NCI-H524 (cell line): ENCODE data around the gene ZNF423.

ENCODE experiments used
- DNase-seq, 2 experiments: peaks; one replicate each; lab custom pipeline; 2025; lab: John Stamatoyannopoulos, UW

Gene ZNF423

GRCh38 chr16:49664221-49665215 is 191.4 kb downstream of the ZNF423 start:
- no peak for DNase-seq

- DNase-seq, result peak in 1 of 2 experiments; percentile 13
Measured at GRCh38 chr16:49663081-49664065, 192.5 kb downstream of the ZNF423 start.

- no peak for DNase-seq
Measured at GRCh38 chr16:49662569-49662968, 193.3 kb downstream of the ZNF423 start.

- DNase-seq, result no peak
Measured at GRCh38 chr16:49661465-49662187, 194.3 kb downstream of the ZNF423 start.

- no peak for DNase-seq
Measured at GRCh38 chr16:49660626-49661025, 195.3 kb downstream of the ZNF423 start.

GRCh38 chr16:49659356-49659755 is 196.6 kb downstream of the ZNF423 start:
- DNase-seq, result no peak

- DNase-seq, result no peak
Measured at GRCh38 chr16:49658531-49658930, 197.4 kb downstream of the ZNF423 start.

GRCh38 chr16:49657736-49658465 is 198.0 kb downstream of the ZNF423 start:
- peak in 1 of 2 experiments; percentile 25 for DNase-seq

GRCh38 chr16:49654425-49654824 is 201.5 kb downstream of the ZNF423 start:
- no peak for DNase-seq

- DNase-seq, result peak in 1 of 2 experiments; percentile 54
Measured at GRCh38 chr16:49653577-49653976, 202.3 kb downstream of the ZNF423 start.

GRCh38 chr16:49653173-49653570 is 202.7 kb downstream of the ZNF423 start:
- no peak for DNase-seq

GRCh38 chr16:49652456-49653172 is 203.3 kb downstream of the ZNF423 start:
- peak in 1 of 2 experiments; percentile 36 for DNase-seq

- DNase-seq, result no peak
Measured at GRCh38 chr16:49651996-49652395, 203.9 kb downstream of the ZNF423 start.

GRCh38 chr16:49651226-49651625 is 204.7 kb downstream of the ZNF423 start:
- no peak for DNase-seq

GRCh38 chr16:49650603-49651002 is 205.3 kb downstream of the ZNF423 start:
- no peak for DNase-seq

- no peak for DNase-seq
Measured at GRCh38 chr16:49649013-49649765, 206.7 kb downstream of the ZNF423 start.

- no peak for DNase-seq
Measured at GRCh38 chr16:49647673-49648072, 208.2 kb downstream of the ZNF423 start.

- no peak for DNase-seq
Measured at GRCh38 chr16:49645263-49645662, 210.6 kb downstream of the ZNF423 start.

- DNase-seq, result peak in 1 of 2 experiments; percentile 29
Measured at GRCh38 chr16:49644145-49644463, 211.8 kb downstream of the ZNF423 start.
